HG02981 (cell line): ENCODE measurements around the gene DOCK2.

Source experiments
- ATAC-seq: cut with Tn5 transposase; IDR thresholded peaks from one replicate; pipeline ENCODE4 v1.9.1; 2021; ENCODE audit warnings: mild to moderate bottlenecking, moderate library complexity; ENCODE audit not compliant: unreplicated experiment

Gene DOCK2

GRCh38 chr5:169850409-169850808 is 213.3 kb downstream of the DOCK2 start:
- no peak for ATAC-seq

DNA sequence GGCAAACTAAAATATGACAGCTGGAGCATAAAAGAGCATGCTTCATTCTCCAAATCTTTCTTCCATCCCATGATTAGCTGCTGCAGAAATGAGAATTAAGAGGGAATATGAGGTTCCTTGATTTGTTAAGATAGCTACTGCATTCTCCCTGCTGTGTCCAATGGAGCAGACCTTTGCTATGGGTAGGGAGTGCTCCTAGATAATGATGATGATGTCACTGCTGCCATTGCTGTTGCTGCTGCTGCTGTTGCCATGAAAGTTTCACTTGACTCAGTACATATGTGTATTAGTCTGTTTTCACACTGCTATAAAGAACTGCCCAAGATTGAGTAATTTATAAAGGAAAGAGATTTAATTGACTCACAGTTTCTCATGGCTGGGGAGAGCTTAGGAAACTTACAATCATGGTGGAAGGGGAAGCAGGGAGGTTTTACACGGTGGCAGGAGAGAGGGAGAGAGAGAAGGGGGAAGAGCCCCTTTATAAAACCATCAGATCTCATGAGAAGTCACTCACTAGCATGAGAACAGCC is 214.3 kb downstream of the DOCK2 start:
- no peak for ATAC-seq

DNA sequence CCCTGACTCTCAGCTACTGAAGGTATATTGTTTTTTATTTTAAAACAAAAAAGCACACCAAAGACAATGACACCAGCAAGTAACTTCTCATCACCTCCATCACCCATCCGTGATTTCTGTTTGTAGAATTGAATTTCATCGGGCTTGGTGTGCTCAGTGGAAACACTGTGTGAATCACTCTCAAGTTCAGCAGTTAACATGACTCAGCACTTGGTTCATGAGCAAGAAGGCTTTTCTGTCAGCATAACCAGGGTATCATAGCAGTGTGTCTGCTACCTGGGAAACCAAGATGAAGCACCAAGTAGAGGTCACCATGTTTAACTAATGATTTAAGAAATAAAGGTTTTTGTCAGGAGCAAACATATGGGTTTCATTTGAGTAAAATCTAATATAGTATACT is 219.5 kb downstream of the DOCK2 start:
- no peak for ATAC-seq

DNA sequence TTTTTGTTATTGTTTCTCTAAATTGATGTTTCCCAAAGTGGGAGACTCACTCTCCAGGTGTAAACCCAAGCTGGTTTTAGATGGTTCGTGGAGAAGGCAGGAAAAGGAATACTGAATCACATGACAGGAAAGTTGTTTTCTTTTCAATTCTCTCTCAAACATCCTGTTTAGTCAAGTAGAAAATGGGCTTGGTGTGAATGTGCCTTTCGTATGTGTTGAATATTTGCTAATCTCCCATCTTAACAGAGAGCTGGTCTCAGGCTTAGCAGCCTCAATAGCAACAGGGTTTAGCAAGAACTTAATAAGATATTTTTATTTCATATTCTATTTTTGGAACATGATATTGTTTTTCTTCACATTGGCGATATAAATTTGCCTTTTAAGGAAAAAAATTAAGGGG is 223.5 kb downstream of the DOCK2 start:
- ATAC-seq: no peak

DNA sequence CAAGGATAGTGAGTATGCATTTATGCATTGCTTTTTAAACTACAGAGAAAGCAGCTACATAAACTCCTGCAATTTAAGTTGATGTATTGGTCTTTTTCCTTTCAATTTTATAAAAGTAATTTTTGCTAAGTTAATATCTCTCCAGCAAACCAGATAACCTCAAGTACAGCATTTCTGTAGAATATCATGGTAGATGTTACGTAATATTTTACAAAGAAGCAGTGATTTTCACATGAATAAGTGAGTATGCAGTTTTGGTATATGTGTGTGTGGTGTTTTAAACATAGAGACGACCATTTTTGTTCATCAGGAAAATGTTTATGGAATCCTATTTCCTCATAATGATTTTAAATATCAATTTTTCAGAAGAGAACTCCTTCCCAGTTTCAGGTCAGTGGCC is 224.4 kb downstream of the DOCK2 start:
- no peak for ATAC-seq

GRCh38 chr5:169861934-169862333 is 224.9 kb downstream of the DOCK2 start:
- ATAC-seq: no peak

DNA sequence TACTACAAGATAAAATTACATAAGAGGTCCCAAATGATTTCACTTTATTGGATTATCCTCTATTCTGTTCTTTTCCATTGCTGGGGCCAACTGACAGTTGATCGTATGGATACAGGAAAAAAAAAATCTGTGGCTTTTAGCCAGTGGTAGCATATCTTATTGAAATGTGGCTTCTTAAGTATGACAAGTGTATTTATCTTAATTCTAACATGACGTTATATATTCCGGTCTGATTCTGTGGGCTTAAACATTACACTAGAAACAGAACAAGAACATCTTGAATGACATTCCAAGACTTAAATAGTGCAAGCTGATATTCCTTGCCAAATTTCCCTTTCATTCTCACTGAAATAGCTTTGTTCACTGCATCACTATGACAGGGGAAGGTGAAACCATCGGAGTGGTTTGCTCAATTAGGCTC is 225.3 kb downstream of the DOCK2 start:
- ATAC-seq: no peak

DNA sequence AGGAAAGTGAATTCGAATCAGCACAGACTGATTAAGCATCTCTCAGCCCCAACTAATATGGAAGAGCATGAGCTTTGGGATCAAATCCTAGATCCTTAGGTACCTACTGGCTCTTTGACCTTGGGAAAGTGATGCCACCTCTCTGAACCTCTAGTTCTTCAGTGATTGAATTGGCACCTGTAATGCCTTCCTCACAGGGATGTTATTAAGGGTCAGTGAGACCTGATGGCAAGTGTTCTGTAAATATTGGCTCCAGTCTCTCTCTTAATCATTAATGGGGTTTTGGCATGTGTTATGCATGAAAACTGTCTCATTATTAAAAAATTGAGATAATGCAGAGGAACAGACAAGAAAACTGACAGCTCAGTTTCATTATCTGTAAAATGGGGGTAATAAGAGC is 227.4 kb downstream of the DOCK2 start:
- no peak for ATAC-seq

DNA sequence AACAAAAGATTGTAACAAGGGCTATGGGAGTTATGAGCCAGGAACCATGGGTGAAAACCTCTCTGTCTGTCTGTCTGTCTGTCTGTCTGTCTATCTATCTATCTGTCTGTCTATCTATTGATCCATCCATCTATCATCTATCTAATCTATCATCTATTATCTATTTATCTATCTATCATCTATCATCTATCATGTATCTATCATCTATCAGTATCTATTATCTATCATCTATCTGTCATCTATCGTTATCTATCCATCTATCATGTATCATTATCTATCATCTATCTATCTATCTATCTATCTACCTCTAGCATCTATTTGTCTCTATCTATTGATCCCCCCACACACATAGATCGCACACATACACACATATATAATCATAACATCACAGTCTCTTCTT is 230.3 kb downstream of the DOCK2 start:
- no peak for ATAC-seq

DNA sequence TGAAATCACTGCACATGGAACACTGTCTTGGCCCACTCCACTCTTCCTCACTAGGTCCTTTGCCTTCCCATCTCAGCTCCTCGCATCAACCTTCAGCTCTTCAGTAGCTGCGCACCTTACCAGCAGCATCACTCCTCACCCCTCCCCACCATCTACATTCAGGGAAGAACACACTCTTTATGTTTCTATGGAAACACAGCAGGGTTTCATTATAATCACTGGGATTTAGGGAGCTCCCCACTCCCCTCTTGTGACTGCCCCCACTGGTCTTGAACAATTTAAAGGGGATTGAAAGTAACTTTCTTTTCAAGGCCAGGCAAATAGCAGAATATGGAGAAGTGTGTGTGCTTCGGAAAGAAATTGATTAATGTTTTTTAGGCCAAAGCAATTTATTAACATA is 232.0 kb downstream of the DOCK2 start:
- ATAC-seq: no peak

DNA sequence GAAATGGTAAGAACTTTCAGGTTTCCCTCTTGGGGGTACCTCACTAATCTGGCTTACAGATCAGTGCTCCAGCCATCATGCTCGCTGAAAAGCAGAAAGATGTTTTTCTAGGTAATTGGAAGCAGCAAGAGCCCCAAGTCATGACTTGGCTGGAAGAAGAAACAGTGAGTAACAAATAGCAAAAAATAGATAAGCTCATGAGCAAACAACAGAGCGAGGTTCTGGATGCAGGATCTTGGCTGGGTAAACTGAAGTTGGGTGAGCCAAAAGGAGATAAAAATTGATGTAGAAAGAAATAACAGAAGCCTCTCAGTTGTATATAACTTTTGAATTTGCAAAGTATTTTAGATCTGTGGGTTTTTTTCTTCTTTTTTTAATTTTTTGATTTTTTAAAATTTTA is 233.1 kb downstream of the DOCK2 start:
- no peak for ATAC-seq

DNA sequence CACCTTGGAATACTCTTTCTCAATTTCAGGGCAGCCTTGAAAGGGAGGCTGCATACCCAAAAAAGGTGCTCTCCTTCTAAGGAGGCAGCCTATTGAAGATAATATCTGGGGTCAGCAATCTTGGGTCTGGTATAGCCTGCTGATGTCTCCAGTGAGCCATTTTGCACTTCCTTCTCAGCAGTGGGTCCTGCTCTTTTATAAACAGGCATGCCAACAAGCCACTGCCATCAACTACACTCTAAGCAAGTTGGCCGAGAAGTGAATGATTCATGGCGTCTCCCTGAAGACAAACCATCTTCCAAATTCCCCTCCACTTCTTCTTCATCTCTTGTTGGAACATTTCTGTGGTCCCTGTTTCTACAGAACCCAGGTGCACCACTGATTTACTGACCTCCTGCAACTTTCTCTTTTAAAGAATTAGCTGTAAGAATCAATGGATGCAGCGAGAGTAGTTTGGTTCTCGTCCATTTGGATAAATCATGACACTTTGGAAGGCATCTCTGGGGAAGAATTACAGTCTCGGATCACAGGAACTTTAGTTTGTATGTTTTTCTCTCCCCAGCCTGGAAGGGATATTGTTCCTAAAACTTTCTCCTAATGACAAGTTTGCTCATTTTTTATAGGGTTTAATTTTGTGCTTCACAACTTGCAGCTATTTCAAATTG is 234.9 kb downstream of the DOCK2 start:
- ATAC-seq: no peak

GRCh38 chr5:169873642-169874041 is 236.6 kb downstream of the DOCK2 start:
- ATAC-seq: no peak

DNA sequence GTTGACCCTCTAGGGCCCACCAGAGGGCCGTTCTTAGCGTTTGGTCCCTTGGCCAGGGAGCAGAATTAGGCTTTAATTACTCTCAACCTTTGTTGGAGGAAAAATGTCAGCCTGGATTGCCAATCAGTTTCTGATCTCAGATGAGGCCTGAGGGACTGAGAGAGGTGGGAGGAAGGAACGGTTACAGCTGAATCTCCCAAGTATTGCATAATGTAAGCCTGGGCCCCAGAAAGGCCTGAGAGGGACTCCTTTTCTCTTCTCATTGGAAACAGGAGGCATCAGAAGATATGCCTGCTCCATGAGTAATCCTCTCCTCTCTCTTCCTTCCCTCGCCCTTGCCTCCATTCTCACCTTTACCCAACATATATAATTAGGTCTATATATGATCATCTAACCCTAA is 237.5 kb downstream of the DOCK2 start:
- no peak for ATAC-seq

- ATAC-seq: no peak
These were observed 238.1 kb downstream of the DOCK2 start for GRCh38 chr5:169875091-169875728.

DNA sequence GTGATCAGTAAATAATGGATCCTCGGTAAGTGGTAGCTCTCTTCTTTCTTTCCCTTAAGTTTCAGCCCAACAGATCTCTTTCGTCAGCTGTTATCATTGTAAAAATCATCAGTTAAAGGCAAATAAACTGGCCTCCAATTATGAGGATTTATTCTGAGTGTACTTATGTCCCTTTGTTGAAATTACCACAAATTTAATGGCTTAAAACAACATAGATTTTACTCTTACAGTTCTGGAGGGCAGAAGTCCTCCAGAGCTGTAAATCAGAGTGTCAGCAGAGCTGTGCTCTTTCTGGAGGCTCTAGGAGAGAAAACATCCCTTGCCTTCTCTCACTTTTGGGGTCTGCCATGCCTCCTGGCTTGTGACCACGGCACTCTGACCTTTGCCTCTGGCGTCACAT is 238.7 kb downstream of the DOCK2 start:
- no peak for ATAC-seq

- no peak for ATAC-seq
These were observed 239.3 kb downstream of the DOCK2 start for GRCh38 chr5:169876386-169876785.

DNA sequence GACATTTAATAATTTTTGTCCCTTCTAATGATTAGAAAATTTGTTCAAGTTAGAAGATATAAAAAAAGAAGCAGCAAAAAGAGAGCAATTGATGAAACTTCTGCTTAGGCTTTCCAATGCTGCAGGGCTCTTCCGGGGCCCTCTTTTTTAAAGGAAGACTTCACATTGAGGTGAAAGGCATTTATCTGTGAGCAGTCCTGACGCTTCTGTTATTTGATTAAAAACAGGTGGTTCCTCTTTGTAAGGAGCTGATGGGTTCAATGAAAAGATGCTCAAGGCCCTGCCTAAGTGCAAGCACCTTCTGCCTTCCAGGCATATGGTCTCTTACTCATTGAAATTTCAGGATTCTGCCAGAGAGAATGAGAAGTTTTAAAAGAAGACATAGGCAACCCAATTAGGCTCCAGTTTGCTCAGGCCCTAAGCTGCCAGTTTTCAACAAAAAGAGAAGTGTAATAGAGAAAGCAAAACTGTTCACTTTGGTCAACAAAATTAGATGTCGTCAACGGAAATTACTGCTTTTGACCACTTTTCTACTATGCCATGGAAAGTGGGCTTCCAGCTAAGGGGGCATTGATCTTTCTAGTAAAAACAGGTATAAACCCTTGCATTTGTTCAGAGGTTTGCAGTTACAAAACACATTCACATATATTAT is 243.1 kb downstream of the DOCK2 start:
- no peak for ATAC-seq

DNA sequence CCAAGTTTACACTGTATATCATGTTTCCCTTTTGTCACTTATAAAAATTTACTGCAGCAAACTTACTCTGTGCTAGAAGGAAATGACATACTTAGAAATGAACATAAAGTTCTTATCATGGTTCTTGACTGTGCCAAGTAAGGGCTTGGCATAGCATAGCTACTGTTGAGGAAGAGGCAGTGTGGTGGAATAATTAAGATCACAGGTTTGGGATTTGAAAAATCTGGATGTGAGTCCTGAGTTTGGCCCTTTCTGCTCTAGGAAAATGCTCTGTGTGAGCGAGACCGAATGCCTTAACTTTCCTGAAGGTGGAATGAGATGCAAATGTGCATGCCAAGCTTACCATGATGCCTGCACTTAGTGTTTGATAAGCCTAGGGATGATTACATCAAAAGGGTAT is 243.7 kb downstream of the DOCK2 start:
- no peak for ATAC-seq

DNA sequence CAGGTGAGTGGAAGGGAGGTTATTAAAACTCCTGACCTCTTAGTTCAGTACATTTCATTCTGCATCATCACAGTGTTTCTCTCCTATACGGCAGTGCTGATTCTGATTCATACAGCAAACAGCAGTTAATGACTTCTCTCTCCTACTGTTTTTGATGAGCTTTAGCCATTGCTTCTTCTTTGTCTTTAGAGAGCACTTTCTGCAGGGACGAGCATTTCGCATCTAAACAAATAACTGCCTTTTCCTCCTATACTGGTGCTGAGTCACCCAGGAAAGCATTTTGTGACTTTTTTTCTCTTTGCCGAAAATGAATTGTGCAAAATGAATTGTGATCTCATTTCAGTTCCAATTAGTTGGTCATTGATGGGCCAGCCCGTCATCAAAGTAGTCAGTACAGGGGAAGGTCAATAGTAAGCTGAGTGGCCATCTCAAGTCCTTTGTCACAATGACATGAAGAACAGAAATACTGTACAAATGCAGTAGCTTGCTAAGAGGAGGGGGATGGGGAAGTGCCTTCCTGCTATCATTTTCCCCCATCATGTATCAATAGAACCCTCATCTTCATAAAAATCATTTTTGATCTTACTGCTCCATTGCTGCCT is 244.7 kb downstream of the DOCK2 start:
- ATAC-seq: no peak

GRCh38 chr5:169886033-169886432 is 249.0 kb downstream of the DOCK2 start:
- no peak for ATAC-seq

- ATAC-seq: no peak
These were observed 249.6 kb downstream of the DOCK2 start for GRCh38 chr5:169886677-169887076.
